HG02973 (cell line): ENCODE results near the gene RPL10A.
A peak's percentile ranks its signal among the peaks of the same experiment; 100 is the strongest.

ENCODE experiments used
- ATAC-seq: cut with Tn5 transposase; IDR thresholded peaks from one replicate; pipeline ENCODE4 v1.9.1; 2021; ENCODE audit warnings: moderate library complexity; ENCODE audit not compliant: unreplicated experiment

Gene RPL10A

DNA sequence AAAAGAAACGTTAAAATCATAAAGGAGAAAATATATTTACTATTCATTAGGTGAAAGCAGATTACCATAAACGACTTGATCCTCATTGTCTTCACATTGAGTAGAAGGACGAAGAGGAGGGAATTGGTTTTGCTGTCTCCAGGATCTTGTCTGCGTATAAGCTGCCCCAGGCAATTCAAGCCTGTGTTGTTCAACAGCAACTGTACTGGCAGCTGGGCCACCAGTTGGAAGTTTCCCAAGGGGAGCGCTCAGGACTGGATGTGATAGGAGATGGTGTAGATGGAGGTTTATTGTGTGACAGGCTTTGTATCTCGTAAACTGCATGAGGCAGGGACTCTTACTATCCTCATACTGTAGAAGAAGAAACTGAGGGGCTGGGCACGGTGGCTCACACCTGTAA lies 20.0 kb upstream of the RPL10A start:
- ATAC-seq, result no peak

DNA sequence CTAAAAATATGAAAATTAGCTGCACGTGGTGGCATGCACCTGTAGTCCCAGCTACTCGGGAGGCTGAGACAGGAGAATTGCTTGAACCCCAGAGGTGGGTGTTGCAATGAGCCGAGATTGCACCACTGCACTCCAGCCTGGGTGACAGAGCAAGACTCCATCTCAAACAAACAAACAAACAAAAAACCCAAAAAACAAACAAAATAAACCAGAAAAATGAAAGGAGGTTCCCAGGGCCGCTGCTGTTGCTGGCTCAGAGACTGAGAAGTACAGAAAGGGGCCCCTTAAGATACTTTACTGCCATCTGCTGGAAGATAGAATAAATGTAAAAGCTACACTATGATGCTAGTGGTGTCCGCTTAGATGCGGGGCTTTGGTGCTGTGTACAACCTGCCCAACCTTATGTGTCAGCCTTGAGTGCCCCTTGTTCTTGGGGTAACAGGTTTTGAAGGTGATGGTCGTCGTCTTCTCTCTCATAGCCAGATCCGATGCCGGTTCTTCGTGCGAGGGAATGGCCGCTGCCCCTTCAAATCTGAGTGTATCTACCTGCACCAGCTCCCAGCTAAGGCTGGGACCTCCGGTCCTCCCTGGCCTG lies 18.8 kb upstream of the RPL10A start:
- peak; percentile 37 for ATAC-seq

DNA sequence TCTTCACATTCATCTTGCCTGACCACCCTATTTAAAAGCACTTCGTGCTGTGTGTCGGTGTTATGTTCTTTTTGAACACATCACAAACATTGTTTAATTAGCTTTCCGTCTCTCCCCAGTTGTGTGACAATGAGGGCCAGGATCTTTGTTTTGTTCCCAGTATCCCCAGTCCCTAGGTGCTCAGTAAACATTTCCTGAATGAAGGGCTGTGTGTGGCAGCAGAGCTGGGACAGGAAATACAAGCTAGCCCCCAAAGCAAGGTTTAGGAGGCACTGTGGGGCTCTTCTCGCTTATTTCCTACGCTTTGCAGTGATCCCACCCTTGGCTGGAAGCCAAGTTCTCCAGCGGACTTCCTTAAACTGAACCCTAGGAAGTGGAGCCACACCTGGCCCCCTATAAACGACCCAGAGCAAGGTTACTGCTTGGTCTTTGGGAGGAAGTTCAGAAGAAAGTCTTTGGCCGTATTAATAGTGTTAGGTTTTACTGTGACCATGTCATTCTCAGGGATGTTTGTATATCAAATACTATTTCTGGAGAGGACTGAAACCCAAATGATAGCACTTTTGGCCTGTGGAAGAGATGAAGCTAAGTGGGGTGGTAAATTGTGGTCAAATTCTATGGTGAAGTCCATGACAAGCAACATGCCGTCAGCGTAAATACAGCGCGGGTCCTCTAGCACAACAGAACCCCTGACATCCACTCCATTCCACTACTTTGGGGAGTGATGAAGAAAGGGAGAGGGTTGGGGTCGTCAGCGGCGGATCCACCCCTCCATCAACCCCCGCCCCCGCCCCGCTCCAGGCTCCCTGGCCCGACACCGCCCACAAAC lies 16.6 kb upstream of the RPL10A start:
- no peak for ATAC-seq

DNA sequence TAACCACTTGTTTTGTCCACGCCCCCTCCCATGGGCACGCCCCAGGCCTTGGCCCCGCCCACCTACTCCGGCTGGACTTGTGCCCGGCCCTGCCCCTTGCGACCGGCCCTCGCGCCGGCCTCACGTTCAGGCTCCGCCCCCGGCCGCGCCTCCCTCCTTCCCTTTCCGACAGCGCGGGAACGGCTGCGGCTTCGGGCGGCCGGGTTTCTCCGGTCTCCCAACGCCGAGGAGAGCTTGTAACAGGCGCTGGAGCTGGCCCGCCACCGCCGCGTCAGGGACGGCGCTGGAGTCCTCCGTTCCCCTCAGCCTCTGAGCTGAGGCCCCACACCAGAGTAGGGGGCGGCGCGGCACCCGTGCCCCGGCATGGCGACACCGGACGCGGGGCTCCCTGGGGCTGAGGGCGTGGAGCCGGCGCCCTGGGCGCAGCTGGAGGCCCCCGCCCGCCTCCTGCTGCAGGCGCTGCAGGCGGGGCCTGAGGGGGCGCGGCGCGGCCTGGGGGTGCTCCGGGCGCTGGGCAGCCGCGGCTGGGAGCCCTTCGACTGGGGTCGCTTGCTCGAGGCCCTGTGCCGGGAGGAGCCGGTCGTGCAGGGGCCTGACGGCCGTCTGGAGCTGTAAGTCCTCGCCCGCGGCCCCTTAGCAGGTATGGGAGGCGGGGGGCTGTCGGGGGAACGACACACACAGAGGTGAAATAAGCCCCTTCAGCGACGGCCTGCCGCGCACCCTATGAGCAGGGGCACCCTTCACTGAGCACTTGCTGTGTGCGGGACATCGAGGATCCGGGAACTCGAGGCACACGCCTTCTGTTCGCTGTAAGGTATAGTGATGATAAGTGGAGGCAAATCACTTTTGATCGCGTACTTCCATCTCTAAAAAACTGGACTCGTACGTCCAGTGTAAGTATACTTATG lies 15.8 kb upstream of the RPL10A start, which contains the start of gene FANCE:
Gene FANCE, plus strand, starts transcription at position 156 of the 908 bp plus-strand sequence. Its CDS starts 208 bp downstream, at position 364.
- peak; percentile 79 for ATAC-seq

DNA sequence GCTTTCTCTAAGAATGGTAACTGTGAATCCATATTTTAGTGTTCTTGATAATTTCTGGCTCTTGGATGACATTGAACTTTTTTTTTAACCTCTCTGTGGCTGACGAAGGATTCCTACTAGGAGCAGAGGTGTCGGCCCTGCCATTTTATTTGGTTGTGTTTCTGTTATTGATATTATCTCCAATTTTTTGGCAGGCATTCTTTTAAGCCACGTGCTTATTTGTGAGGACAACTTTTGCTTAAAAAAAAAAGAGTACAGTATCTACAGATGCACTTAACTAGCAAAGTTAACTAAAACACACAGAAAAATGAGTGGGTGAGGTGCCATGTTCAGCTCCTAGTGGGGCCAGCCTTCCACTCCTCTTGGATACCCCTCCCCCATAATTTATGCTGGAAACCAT lies 15.0 kb upstream of the RPL10A start:
- ATAC-seq, result no peak

DNA sequence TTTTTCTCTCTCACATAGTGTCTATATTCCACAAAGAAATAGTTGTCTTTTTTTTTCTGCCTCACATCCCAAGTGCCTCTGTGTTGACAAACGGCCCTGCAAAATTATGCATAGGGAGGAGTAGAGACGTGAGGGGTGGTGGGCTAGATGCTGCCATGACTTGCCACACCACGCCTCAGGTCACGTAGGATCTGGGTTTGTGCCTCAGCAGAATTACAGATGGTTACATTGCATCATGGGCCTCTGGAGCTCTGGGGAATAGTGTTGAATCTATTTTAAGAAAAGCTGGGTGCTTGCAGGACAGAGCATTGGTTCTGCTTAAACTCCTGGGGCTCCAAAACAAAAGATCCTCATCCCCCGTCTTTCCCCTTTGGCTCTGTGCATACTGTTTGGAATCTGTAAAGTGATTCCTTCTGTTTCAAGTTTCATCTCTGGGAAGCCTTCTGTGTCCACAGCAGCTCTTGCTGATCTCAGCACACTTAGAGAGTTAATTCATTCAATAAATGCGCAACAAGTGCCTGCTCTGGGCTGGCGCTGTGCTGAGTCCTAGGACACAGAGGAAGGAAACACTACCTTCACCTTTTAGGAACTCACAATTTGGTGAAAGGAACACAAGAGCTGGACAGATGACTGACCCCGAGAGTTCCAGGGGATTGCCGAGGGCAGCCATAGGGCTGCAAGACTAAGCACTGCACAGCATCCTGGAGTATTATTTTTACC lies 13.7 kb upstream of the RPL10A start:
- ATAC-seq, result no peak

DNA sequence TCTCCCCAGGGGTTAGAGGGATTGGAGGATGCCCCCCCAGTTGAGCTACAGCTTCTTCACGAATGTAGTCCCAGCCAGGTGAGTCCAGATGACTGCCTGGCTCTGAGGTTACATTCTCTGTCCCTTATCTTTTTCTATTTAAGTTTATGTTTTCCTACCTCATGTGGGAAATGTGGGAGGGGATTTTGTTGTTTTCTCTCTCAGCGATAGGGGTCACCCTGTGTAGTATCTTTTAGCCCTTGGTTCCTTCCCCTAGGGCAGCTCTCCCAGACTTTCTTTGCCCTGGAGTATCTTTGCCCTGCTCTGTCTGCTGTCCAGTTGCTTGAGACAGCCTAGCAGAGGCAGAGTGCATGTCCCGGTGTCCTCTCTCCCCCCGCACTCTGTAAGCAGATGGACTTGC lies 10.3 kb upstream of the RPL10A start:
- no peak for ATAC-seq

DNA sequence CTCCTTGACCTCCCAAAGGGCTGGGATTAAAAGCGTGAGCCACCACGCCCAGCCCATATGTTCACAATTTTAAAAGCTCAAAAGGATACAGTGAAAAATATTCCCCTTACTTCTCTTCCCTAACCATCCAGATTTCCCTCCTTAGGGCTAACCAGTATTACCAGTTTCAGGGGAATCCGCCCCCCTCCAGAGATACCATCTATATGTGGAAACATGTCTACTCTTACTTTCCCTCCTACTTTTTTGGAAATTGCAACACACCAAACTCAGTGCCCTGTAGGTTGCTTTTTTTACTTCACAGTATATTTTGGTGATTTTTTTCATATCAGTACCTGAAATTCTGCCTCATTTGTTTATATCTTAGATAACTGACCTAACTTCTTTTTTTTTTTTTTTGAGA lies 6.9 kb upstream of the RPL10A start:
- ATAC-seq, result no peak

DNA sequence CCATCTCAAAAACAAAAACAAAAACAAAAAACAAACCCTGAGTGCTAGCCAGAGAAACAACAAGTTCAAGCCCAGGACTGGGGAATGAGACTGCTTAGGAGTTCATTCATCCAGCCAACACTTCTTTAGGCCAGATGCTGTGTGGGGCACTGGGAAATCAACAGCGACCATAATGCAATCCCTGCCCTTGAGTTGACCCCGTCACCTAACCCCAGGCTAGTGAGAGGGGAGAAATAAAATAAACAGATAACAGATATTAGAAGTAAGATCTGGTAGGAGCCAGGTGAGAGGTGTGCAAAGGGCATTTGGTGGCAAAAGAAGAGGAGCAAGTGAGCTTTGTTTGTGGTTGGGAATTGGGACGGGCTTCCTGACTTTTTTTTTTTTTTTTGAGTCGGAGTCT lies 4.9 kb upstream of the RPL10A start:
- ATAC-seq, result no peak

DNA sequence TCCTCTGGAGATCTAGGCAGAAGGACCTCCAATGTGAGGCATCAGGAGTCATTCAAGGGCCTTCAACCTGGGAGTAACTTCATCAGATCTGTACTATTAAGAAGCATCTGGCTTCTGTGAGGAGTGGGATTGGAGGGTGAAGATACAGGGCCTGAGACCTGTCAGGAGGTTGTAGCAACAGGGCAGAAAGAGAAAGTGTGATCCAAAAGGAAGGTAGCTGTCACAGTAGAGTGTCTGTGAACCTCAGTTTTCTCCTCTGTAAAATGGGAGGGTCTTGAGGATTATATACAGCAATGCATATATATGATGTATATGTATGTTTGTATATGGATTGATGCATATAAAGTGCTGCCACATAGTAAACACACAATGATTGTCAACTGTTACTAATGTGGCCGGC lies 2.6 kb upstream of the RPL10A start:
- ATAC-seq, result no peak

DNA sequence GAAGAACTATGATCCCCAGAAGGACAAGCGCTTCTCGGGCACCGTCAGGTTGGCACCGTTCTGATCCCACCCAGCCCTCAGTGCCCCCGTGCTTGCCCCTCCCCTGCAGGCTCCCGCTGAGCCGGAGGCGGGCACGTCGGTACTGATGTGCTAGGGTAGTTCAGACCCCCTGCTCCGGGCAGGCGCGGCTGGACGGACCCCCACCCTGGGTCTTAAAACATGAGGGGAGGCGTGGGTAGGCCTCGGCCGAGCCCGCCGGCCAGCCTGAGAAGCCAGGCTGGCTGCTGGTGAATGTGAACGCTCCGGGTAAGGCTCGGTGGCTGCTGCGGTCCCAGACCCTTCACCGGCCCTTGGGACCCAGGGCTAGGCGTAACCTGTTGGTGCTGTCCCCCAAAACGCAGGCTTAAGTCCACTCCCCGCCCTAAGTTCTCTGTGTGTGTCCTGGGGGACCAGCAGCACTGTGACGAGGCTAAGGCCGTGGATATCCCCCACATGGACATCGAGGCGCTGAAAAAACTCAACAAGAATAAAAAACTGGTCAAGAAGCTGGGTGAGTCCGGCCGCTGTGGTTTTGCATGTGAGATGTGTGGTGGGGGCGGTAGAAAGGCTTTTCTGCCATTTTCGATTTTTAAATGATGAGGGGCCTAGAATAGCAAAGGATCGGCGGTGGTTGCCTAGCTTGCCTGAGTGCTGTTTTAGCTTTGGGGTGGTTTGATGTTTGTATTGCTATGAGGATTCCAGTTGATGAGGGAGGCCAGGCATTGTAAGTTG lies 964 bp downstream of the RPL10A start:
- no peak for ATAC-seq

DNA sequence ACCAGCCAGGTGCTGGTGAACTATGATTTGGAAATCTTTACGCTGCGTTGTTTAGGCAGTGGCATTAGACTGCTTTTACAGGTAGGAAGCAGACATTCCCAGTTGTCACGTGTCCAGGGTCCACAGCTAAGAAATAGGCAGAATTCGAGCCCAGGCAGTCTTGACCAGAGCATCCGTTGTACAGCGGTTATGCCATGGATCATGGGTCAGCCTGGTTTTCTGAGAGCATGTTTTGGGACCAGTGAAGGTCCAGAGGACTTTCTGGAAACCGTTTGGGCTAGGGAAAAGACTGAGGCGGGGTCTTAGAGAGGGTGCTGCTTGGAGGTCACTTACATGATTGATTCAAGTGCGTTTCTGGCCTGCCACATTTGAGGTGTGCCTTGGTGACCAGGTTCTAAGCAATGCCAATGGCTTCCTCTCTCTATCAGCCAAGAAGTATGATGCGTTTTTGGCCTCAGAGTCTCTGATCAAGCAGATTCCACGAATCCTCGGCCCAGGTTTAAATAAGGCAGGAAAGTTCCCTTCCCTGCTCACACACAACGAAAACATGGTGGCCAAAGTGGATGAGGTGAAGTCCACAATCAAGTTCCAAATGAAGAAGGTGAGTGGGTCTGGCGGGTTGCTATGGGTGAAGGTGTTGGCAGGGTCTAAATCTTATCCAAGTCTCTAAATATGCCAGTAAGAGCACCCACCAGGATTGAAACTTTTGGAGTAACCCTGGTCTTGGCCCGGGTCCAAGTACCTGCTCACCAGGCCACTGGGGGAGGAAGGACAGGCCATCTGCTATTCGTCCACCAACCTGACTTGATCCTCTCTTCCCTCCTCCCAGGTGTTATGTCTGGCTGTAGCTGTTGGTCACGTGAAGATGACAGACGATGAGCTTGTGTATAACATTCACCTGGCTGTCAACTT lies 1.8 kb downstream of the RPL10A start:
- ATAC-seq, result no peak

DNA sequence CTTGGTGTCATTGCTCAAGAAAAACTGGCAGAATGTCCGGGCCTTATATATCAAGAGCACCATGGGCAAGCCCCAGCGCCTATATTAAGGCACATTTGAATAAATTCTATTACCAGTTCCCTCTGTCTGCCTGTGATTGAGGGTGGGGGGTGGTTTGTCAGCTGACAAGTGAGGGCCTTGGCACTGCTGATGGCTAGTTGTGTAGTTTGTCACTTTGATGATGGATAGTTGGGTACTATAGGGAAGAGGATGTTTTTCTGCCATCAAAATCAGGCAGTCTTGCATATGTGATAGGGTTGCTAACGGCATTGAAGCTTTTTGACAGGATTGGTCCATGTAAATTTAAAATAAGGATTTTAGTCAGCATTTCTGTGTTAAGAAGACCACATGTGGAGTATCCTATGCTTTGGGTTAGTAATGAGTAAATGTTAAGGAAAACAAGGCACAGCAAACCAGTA lies 2.5 kb downstream of the RPL10A start:
- ATAC-seq, result no peak

DNA sequence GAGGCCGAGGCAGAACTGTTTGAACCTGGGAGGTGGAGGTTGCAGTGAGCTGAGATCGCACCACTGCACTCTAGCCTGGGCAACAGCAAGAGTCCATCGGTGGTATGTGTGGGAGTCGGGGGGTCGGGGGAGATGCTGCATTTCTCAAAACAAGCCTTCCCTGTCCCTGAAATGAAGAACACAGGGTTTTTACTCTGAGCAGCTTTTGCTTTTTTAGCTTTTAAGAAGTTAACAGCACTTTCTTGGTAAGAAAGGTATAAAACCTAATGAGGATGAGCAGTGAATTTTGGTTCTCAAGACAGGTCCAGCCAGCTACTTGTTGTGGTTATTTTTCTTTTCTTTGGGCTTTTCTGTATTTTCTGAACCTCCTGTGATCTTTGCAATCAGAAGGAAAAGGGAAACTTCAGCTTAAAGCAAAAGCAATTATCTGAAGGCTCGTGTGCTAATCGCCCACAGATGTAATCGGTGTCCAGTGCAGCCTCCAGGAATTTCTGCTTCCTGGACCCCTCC lies 3.7 kb downstream of the RPL10A start:
- no peak for ATAC-seq

DNA sequence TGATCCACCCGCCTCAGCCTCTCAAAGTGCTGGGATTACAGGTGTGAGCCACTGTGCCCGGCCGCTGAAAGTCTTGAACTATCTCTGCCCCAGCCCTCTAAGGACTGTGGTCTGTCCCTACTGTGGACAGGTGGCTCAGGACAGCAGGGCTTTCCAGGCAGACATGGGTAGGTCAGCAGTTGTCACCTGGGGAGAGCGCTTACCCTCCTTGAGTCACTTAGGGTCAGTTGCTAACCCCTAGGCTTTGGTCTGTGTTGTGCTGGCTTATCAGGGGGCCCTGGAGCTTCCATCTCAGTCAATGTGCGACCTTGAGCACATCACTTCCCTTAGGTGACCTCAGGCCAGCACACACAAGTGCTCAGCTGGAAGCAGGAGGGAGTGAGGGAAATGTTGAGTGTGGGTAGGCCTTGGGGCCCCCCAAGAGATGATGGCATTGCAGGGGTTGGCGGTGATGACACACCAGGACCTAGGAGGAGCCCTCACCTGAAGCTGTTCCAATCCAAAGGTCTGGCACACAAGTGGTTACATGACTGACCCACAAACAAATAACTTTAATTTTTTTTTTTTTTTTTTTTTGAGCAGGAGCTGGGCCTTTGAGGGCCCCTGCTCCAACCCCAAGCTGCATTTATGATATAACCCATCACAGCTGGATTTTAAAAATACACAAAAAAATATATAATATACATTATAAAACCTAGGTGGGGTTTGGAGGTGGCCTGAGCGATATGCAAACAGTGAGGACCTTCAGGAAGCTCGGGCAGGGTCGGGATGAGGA lies 5.1 kb downstream of the RPL10A start:
- ATAC-seq, result no peak

DNA sequence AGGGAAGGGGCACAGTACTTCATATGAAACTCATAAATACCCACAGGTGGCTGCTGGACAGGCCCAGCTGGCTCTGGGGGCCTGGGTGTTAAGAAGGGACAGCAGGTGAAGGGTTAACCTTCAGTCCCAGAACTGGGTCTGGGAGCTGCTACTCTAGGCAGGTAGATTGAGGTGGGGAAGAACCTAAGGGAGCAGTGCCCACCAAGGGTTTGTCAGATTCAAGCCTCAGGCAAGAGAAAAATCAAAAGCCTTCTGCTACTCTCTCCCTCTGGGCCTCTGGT lies 5.6 kb downstream of the RPL10A start:
- ATAC-seq, result no peak

DNA sequence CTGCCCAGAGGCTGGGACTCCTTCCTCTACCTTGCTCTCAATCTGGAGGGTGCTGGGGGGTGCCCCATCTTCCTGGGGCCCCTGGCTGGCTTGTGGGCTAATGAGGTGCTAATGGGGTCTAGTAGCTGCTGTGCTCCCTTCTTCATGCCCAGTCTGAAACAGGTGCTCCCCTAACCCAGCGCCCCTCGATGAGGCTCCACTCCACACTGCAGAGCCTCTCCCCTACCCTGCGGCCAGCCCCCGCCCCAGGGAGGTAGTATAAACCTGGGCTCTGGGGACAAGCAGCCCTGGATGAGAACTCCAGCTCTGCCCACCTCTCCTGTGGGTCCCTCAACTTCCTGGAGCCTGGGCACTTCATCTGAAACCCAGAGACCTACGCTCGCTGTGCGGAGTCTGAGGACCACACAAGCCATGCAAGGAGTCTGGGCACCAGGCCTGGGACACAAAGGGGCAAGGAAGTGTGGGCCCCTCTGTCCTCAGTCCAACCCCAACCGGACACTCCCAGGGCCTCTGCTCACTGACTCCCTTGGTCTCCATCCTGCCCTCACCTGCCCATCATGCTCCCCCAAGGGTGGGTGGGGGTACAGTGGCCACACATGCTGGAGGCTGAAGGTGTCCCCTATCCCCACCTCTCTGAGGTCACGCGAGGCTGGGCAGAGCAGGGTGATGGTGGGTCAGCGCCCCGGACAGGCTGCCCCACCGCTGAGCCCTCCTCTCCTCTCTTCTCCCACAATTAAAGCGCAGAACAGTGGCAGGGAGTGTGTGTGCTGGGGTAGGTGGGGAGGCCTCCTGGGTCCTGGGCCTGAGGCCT lies 6.1 kb downstream of the RPL10A start:
- no peak for ATAC-seq
